SK-N-SH (cell line): Measurements from ENCODE around the gene RPL35A. TPM values are rescaled to one million over a fixed set of nuclear protein-coding genes. Genes with fewer than 3 reads are reported as not detected.

Experiments
- CTCF ChIA-PET: fragments of 300-600, 350-600 bp; formaldehyde crosslinking; extraction: SDS; loops from one replicate; lab custom pipeline; 2021; lab: Yijun Ruan, JAX
- POLR2A ChIA-PET: fragments of 350-600 bp; sonication (Branson Sonifier 250); formaldehyde crosslinking; extraction: SDS; loops from one replicate; lab custom pipeline; 2020; ENCODE audit warnings: antibody characterized with exemption, inconsistent platforms; lab: Yijun Ruan, JAX
- DNase-seq: peaks from one replicate; pipeline ENCODE4 v3.0.0; 2012
- H2AFZ ChIP-seq: fragments of 200-600 bp; sonication (generic); 2 replicates; pipeline ENCODE4 v1.8.1; 2016; ENCODE audit warnings: antibody characterized with exemption, mild to moderate bottlenecking, low read depth
- H3F3A ChIP-seq: fragments of 200-600 bp; sonication (generic); replicated peaks from 2 replicates; pipeline ENCODE3; 2016; ENCODE audit warnings: antibody characterized with exemption, mild to moderate bottlenecking; ENCODE audit not compliant: insufficient read depth
- H3K27ac ChIP-seq, 2 experiments: fragments of 200-500 bp in 1 of 2; fragments of 200-600 bp in 1 of 2; sonication (Bioruptor generic) in 1 of 2; sonication (generic), shearing (Covaris generic) in 1 of 2; 2 replicates each; pipeline versions ENCODE4 v1.5.1 to v1.6.1; 2014 to 2016; ENCODE audit warnings: low read depth in 2 of 2, inconsistent platforms in 1 of 2, low read length in 1 of 2, mild to moderate bottlenecking in 1 of 2, mixed read lengths in 1 of 2
- H3K27me3 ChIP-seq: fragments of 200-600 bp; sonication (generic), shearing (Covaris generic); 2 replicates; pipeline ENCODE4 v1.6.1; 2016; ENCODE audit warnings: mixed run types; ENCODE audit not compliant: insufficient read depth
- H3K36me3 ChIP-seq, 2 experiments: fragments of 200-500 bp in 1 of 2; fragments of 200-600 bp in 1 of 2; sonication (Bioruptor generic) in 1 of 2; sonication (generic) in 1 of 2; replicated peaks in 1 of 2; 2 replicates each; pipeline versions ENCODE3 to v1.5.1; 2014 to 2016; ENCODE audit warnings: low read length in 1 of 2, mild to moderate bottlenecking in 1 of 2; ENCODE audit not compliant: insufficient read depth in 2 of 2, control insufficient read depth in 1 of 2
- H3K4me1 ChIP-seq, 2 experiments: fragments of 200-500 bp in 1 of 2; fragments of 200-600 bp in 1 of 2; sonication (Bioruptor generic) in 1 of 2; sonication (generic), shearing (Covaris generic) in 1 of 2; 2 replicates each; pipeline versions ENCODE4 v1.5.1 to v1.6.1; 2014 to 2016; ENCODE audit warnings: low read depth in 1 of 2, low read length in 1 of 2, mixed run types in 1 of 2; ENCODE audit not compliant: insufficient read depth in 2 of 2, control insufficient read depth in 1 of 2
- H3K4me2 ChIP-seq: fragments of 200-600 bp; sonication (generic), shearing (Covaris generic); 2 replicates; pipeline ENCODE4 v1.6.1; 2017; ENCODE audit warnings: mixed run types
- H3K4me3 ChIP-seq, 2 experiments: fragments of 200-500 bp in 1 of 2; fragments of 200-600 bp in 1 of 2; sonication (Bioruptor generic) in 1 of 2; sonication (generic), shearing (Covaris generic) in 1 of 2; 2 replicates each; pipeline versions ENCODE4 v1.5.1 to v1.8.1; 2014 to 2016; ENCODE audit warnings: low read depth in 2 of 2, inconsistent platforms in 1 of 2, low read length in 1 of 2, mild to moderate bottlenecking in 1 of 2, mixed read lengths in 1 of 2, moderate library complexity in 1 of 2
- H3K79me2 ChIP-seq: fragments of 200-600 bp; sonication (generic); 2 replicates; pipeline ENCODE4 v1.8.1; 2017; ENCODE audit warnings: mild to moderate bottlenecking; ENCODE audit not compliant: insufficient read depth
- H3K9ac ChIP-seq: fragments of 200-600 bp; sonication (generic); 2 replicates; pipeline ENCODE4 v1.6.1; 2017; ENCODE audit warnings: mixed run types
- H3K9me2 ChIP-seq: fragments of 200-600 bp; sonication (generic); 2 replicates; pipeline ENCODE4 v1.6.1; 2017; ENCODE audit warnings: mixed run types
- H3K9me3 ChIP-seq: fragments of 200-600 bp; sonication (generic); 2 replicates; pipeline ENCODE4 v1.6.1; 2017; ENCODE audit warnings: mixed run types, mild to moderate bottlenecking, moderate library complexity
- H4K20me1 ChIP-seq: fragments of 200-600 bp; sonication (generic); 2 replicates; pipeline ENCODE4 v1.6.1; 2017; ENCODE audit warnings: mild to moderate bottlenecking, mixed run types; ENCODE audit not compliant: insufficient read depth
- EP300 ChIP-seq, 2 experiments: IDR thresholded peaks; 2 replicates each; pipeline versions ENCODE4 v1.4.0 to v1.6.1; 2012; ENCODE audit warnings: borderline replicate concordance in 1 of 2, low read depth in 1 of 2, low read length in 1 of 2
- EZH2phosphoT487 ChIP-seq: fragments of 200-600 bp; sonication (generic); IDR thresholded peaks from 2 replicates; pipeline ENCODE4 v1.6.1; 2017; ENCODE audit warnings: low read depth, mixed run types, mild to moderate bottlenecking, antibody characterized with exemption, moderate library complexity, borderline replicate concordance
- FOSL2 ChIP-seq: IDR thresholded peaks from 2 replicates; pipeline ENCODE4 v1.4.0; 2012; ENCODE audit warnings: low read depth, mild to moderate bottlenecking, moderate library complexity, borderline replicate concordance
- FOXJ3 ChIP-seq: sonication (generic); formaldehyde crosslinking; IDR thresholded peaks from 2 replicates; pipeline ENCODE4 v1.5.1; 2020; ENCODE audit warnings: mild to moderate bottlenecking, missing genetic modification reagents
- FOXM1 ChIP-seq: IDR thresholded peaks from 2 replicates; pipeline ENCODE4 v1.4.0; 2012; ENCODE audit warnings: low read depth, mild to moderate bottlenecking
- GABPA ChIP-seq: IDR thresholded peaks from 2 replicates; pipeline ENCODE4 v1.4.0; 2012; ENCODE audit warnings: low read depth, mild to moderate bottlenecking
- JUND ChIP-seq: IDR thresholded peaks from 2 replicates; pipeline ENCODE4 v1.4.0; 2012
- MEF2A ChIP-seq: IDR thresholded peaks from 2 replicates; pipeline ENCODE4 v1.4.0; 2012; ENCODE audit warnings: low read depth, borderline replicate concordance
- MXI1 ChIP-seq: IDR thresholded peaks from 2 replicates; pipeline ENCODE4 v1.6.1; 2012; ENCODE audit warnings: mild to moderate bottlenecking, low read depth, low read length, improper control_type of control experiment
- NFIC ChIP-seq: IDR thresholded peaks from 2 replicates; pipeline ENCODE4 v1.4.0; 2012; ENCODE audit warnings: borderline replicate concordance
- NRF1 ChIP-seq: IDR thresholded peaks from 2 replicates; pipeline ENCODE4 v1.6.1; 2012; ENCODE audit warnings: low read depth, mild to moderate bottlenecking, low read length
- PBX3 ChIP-seq: IDR thresholded peaks from 2 replicates; pipeline ENCODE4; 2012
- POLR2AphosphoS5 ChIP-seq: IDR thresholded peaks from 2 replicates; pipeline ENCODE4 v1.6.1; 2012; ENCODE audit warnings: low read depth, low read length
- REST ChIP-seq: IDR thresholded peaks from 2 replicates; pipeline ENCODE4 v1.6.1; 2012; ENCODE audit warnings: mild to moderate bottlenecking, low read depth, low read length, moderate library complexity
- RFX5 ChIP-seq: IDR thresholded peaks from 2 replicates; pipeline ENCODE4 v1.6.1; 2012; ENCODE audit warnings: mild to moderate bottlenecking, improper control_type of control experiment, low read length
- RXRA ChIP-seq: IDR thresholded peaks from 2 replicates; pipeline ENCODE4 v1.4.0; 2012; ENCODE audit warnings: low read depth, mild to moderate bottlenecking, borderline replicate concordance
- TAF1 ChIP-seq: IDR thresholded peaks from 2 replicates; pipeline ENCODE4 v1.6.1; 2012; ENCODE audit warnings: low read depth, mild to moderate bottlenecking, low read length, moderate library complexity, borderline replicate concordance
- TEAD4 ChIP-seq: IDR thresholded peaks from 2 replicates; pipeline ENCODE4 v1.4.0; 2012; ENCODE audit warnings: mild to moderate bottlenecking, borderline replicate concordance; ENCODE audit not compliant: insufficient read depth
- YY1 ChIP-seq: IDR thresholded peaks from 2 replicates; pipeline ENCODE4 v1.4.0; 2012; ENCODE audit warnings: low read depth, mild to moderate bottlenecking
- WGBS: methylation state at CpG from one replicate; pipeline ENCODE4 v1.1.6; 2017; ENCODE audit warnings: low lambda C conversion rate; 5-methylcytosine and 5-hydroxymethylcytosine counted together
- polyA plus RNA-seq, 3 experiments: library from polyadenylated mRNA; depleted of rRNA; stranded (reverse); fragments of >200 nt; gene quantifications; 2 replicates each; pipeline ENCODE4 v1.2.3, GENCODE V29; 2012
- TF ChIP-seq, protein P1 (sequence below): fragments of 200-600 bp; sonication (generic); IDR thresholded peaks from 2 replicates; pipeline ENCODE4 v1.6.1; 2017; ENCODE audit warnings: antibody characterized with exemption, mild to moderate bottlenecking, moderate library complexity
- TF ChIP-seq, protein P2 (sequence below): IDR thresholded peaks from 2 replicates; pipeline ENCODE4 v1.4.0; 2012; ENCODE audit warnings: low read depth, borderline replicate concordance
- TF ChIP-seq, protein P3 (sequence below): fragments of 150-350 bp; IDR thresholded peaks from 2 replicates; pipeline ENCODE4 v1.6.1; 2016; ENCODE audit warnings: mild to moderate bottlenecking, low read depth, low read length

RPL35A gene
- polyA plus RNA-seq, 1 of the 3 experiments (the other 2 are of a cell fraction), result 875 TPM

DNA sequence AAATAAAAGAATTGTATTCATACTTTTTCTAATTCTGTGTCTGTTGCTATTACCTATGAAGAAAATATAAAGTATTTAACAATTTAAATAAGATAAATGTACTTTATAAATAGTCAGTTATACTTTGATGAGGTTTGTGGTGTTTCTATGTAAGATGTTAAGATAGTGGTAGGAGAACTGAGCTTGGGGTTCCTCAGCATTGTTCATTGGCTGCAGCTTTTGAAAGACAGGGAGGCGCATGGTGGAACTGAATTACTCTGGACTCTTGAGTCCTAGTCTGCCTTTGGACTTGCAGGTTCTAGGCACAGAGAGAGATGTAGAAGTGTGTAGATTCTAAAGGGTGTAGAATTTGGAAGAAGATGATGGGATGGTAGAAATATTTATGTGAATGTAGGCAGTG, 33.1 kb downstream of the RPL35A start:
- no peak overlapping the region for H2AFZ ChIP-seq
- no peaks in the 10 kb centered on the region for H4K20me1 ChIP-seq
- no peaks in the 10 kb centered on the region for H3K9me2 ChIP-seq
- peaks cover 0 to 21% of the 10 kb centered on the region in 2 experiments for H3K36me3 ChIP-seq
- H3K4me1 ChIP-seq, result no peaks in the 10 kb centered on the region
- H3K4me2 ChIP-seq, result no peak overlapping the region
- no peaks in the 10 kb centered on the region for H3K27me3 ChIP-seq
- POLR2A ChIA-PET, result no interaction called here
- no peaks in the 10 kb centered on the region for H3F3A ChIP-seq
- H3K27ac ChIP-seq, result no peak overlapping the region
- no peak for DNase-seq
- TF ChIP-seq YY1 (no peak), EZH2phosphoT487 (no peak), MXI1 (no peak), MEF2A (no peak), PBX3 (no peak), JUND (no peak), RFX5 (no peak), POLR2AphosphoS5 (no peak), FOXM1 (no peak), FOXJ3 (no peak), RXRA (no peak), FOSL2 (no peak), NFIC (no peak), EP300 (IDR thresholded peaks at IDR 0.05; ENCODE audit: borderline replicate concordance in 1 of 2, low read depth in 1 of 2, low read length in 1 of 2) (no peak)
- TF ChIP-seq, protein P1, sequence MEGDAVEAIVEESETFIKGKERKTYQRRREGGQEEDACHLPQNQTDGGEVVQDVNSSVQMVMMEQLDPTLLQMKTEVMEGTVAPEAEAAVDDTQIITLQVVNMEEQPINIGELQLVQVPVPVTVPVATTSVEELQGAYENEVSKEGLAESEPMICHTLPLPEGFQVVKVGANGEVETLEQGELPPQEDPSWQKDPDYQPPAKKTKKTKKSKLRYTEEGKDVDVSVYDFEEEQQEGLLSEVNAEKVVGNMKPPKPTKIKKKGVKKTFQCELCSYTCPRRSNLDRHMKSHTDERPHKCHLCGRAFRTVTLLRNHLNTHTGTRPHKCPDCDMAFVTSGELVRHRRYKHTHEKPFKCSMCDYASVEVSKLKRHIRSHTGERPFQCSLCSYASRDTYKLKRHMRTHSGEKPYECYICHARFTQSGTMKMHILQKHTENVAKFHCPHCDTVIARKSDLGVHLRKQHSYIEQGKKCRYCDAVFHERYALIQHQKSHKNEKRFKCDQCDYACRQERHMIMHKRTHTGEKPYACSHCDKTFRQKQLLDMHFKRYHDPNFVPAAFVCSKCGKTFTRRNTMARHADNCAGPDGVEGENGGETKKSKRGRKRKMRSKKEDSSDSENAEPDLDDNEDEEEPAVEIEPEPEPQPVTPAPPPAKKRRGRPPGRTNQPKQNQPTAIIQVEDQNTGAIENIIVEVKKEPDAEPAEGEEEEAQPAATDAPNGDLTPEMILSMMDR, result no peak
- TF ChIP-seq, protein P2, sequence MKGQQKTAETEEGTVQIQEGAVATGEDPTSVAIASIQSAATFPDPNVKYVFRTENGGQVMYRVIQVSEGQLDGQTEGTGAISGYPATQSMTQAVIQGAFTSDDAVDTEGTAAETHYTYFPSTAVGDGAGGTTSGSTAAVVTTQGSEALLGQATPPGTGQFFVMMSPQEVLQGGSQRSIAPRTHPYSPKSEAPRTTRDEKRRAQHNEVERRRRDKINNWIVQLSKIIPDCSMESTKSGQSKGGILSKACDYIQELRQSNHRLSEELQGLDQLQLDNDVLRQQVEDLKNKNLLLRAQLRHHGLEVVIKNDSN, result no peak
- no peaks in the 10 kb centered on the region for H3K9me3 ChIP-seq
- H3K9ac ChIP-seq, result no peak overlapping the region
- CTCF ChIA-PET, result no interaction called here
- no peaks in the 10 kb centered on the region for H3K79me2 ChIP-seq
- 100% methylated on average over 1 of the region's 1 CpG for WGBS
- no peak overlapping the region for H3K4me3 ChIP-seq

DNA sequence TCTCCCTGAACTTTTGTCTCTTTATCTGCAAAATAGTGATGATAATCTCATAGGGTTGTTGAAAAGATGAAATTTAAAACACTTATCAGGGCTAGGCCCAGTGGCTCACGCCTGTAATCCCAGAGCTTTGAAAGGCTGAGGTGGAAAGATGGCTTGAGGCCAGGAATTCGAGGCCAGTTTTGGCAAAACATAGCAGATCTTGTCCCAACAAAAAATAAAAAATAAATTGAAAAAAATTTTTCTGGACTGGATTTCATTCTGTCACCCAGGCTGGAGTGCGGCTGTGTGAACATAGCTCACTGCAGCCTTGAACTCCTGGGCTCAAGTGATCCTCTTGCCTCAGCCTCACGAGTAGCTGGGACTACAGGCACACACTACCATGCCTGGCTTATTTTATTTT, 39.7 kb downstream of the RPL35A start:
- POLR2A ChIA-PET, result no interaction called here
- Histone ChIP-seq H3K36me3 (peaks cover 0 to 21% of the 10 kb centered on the region in 2 experiments), H3K27ac (no peak overlapping the region), H3K9ac (no peak overlapping the region), H4K20me1 (no peaks in the 10 kb centered on the region), H2AFZ (no peak overlapping the region), H3K4me2 (no peak overlapping the region), H3K79me2 (no peaks in the 10 kb centered on the region), H3K9me2 (0 out of 2 replicates have a peak, but pooled peaks cover 4% of the 10 kb centered on the region), H3K4me1 (no peaks in the 10 kb centered on the region), H3K27me3 (no peaks in the 10 kb centered on the region), H3F3A (no peaks in the 10 kb centered on the region), H3K4me3 (no peak overlapping the region), H3K9me3 (no peaks in the 10 kb centered on the region)
- CTCF ChIA-PET, result interaction anchor here (1.6 kb wide), 1 partner anchor 43 kb away, joined by 4 read pairs; no protein-coding TSS in a partner anchor
- TF ChIP-seq MXI1 (no peak), TEAD4 (no peak), REST (no peak), MEF2A (no peak), JUND (no peak), TAF1 (no peak), GABPA (no peak), NRF1 (no peak)
- TF ChIP-seq, protein P3, sequence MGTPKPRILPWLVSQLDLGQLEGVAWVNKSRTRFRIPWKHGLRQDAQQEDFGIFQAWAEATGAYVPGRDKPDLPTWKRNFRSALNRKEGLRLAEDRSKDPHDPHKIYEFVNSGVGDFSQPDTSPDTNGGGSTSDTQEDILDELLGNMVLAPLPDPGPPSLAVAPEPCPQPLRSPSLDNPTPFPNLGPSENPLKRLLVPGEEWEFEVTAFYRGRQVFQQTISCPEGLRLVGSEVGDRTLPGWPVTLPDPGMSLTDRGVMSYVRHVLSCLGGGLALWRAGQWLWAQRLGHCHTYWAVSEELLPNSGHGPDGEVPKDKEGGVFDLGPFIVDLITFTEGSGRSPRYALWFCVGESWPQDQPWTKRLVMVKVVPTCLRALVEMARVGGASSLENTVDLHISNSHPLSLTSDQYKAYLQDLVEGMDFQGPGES, result no peak
- WGBS, result 74% methylated on average over 4 of the region's 4 CpGs
- DNase-seq, result no peak
